ENCODE data around the gene IFT43. TPM values are rescaled to one million over a fixed set of nuclear protein-coding genes. Genes with fewer than 3 reads are reported as not detected.

Gene IFT43
- total RNA-seq, 4 donors from 2014 or later: 24.5 to 412 (median 31.2) TPM

- TF ChIP-seq CTCF (IDR thresholded peaks at IDR 0.05) (no peak), POLR2AphosphoS5 (IDR thresholded peaks at IDR 0.05) (peak in 1 of 3 donors; percentile 51), EP300 (IDR thresholded peaks at IDR 0.05; ENCODE audit: low read depth) (no peak)
- peak; percentile 23 for DNase-seq
- H3K4me1 ChIP-seq: peaks cover 0 to 10% (median 2%) of the 10 kb centered on the region in 4 donors
- intact Hi-C loops (cut with DNase I; ENCODE audit: low total_unique reads): no loop called here
- 74 to 83% methylated on average over 5 to 17 of the region's 17 CpGs for WGBS, 2 donors (ENCODE audit: low coverage in 1 of 2)
- peaks cover 0 to 2% (median 0%) of the 10 kb centered on the region in 4 donors for H3K36me3 ChIP-seq
- no peak overlapping the region for H3K4me3 ChIP-seq
- in situ Hi-C loops (cut with MboI; ENCODE audit: low pct_ligation_motif_present in 1 of 4, low pct_unique_long_range_greater_than_20kb in 1 of 4, low sequenced_read_pairs in 3 of 4): no loop called here
- H3K9me3 ChIP-seq: no peaks in the 10 kb centered on the region
- H3K27ac ChIP-seq: peak overlapping the region; percentile 55 to 79 (median 72)
- H3K27me3 ChIP-seq: no peaks in the 10 kb centered on the region
These were observed 9.9 kb downstream of the IFT43 start for GRCh38 chr14:75995372-75996041.

- Histone ChIP-seq H3K4me1 (peaks cover 0 to 10% (median 2%) of the 10 kb centered on the region in 4 donors), H3K36me3 (peaks cover 0 to 6% (median 3%) of the 10 kb centered on the region in 4 donors), H3K4me3 (no peak overlapping the region), H3K9me3 (no peaks in the 10 kb centered on the region), H3K27me3 (no peaks in the 10 kb centered on the region), H3K27ac (peak overlapping the region in 3 of 4 donors; percentile 70 to 79 (median 74))
- 55 to 60% methylated on average over 1 of the region's 1 CpG for WGBS, 2 donors (ENCODE audit: low coverage in 1 of 2)
- in situ Hi-C loops (cut with MboI; ENCODE audit: low pct_ligation_motif_present in 1 of 4, low pct_unique_long_range_greater_than_20kb in 1 of 4, low sequenced_read_pairs in 3 of 4) (no loop called here), intact Hi-C loops (cut with DNase I; ENCODE audit: low total_unique reads) (no loop called here)
- TF ChIP-seq CTCF (IDR thresholded peaks at IDR 0.05) (no peak), POLR2AphosphoS5 (IDR thresholded peaks at IDR 0.05) (no peak), POLR2A (IDR thresholded peaks at IDR 0.05) (no peak), EP300 (IDR thresholded peaks at IDR 0.05; ENCODE audit: low read depth) (no peak)
- no peak for DNase-seq
These were observed 10.9 kb downstream of the IFT43 start for GRCh38 chr14:75996488-75996887.

GRCh38 chr14:75999511-76000190, 14.1 kb downstream of the IFT43 start:
- in situ Hi-C loops (cut with MboI; ENCODE audit: low pct_ligation_motif_present in 1 of 4, low pct_unique_long_range_greater_than_20kb in 1 of 4, low sequenced_read_pairs in 3 of 4) (no loop called here), intact Hi-C loops (cut with DNase I; ENCODE audit: low total_unique reads) (no loop called here)
- no peak overlapping the region for H3K27ac ChIP-seq
- no peaks in the 10 kb centered on the region for H3K27me3 ChIP-seq
- TF ChIP-seq POLR2AphosphoS5 (IDR thresholded peaks at IDR 0.05) (no peak), CTCF (IDR thresholded peaks at IDR 0.05) (no peak), POLR2A (IDR thresholded peaks at IDR 0.05) (no peak)
- no peak for DNase-seq
- H3K9me3 ChIP-seq: peaks cover under 1 to 4% of the 10 kb centered on the region in 2 donors
- peaks cover 0 to 18% (median 3%) of the 10 kb centered on the region in 4 donors for H3K36me3 ChIP-seq
- H3K4me3 ChIP-seq: no peak overlapping the region
- peaks cover 0 to 7% (median 0%) of the 10 kb centered on the region in 4 donors for H3K4me1 ChIP-seq
- 85 to 88% methylated on average over 5 to 6 of the region's 6 CpGs for WGBS, 2 donors (ENCODE audit: low coverage in 1 of 2)

GRCh38 chr14:76002383-76002782, 16.8 kb downstream of the IFT43 start:
- in situ Hi-C loops (cut with MboI; ENCODE audit: low pct_ligation_motif_present in 1 of 4, low pct_unique_long_range_greater_than_20kb in 1 of 4, low sequenced_read_pairs in 3 of 4) (no loop called here), intact Hi-C loops (cut with DNase I; ENCODE audit: low total_unique reads) (no loop called here)
- H3K4me3 ChIP-seq: no peak overlapping the region
- no peaks in the 10 kb centered on the region for H3K4me1 ChIP-seq
- H3K27me3 ChIP-seq: no peaks in the 10 kb centered on the region
- H3K36me3 ChIP-seq: peaks cover 0 to 41% (median 9%) of the 10 kb centered on the region in 4 donors
- WGBS, 2 donors (ENCODE audit: low coverage in 1 of 2): 50 to 80% methylated on average over 1 of the region's 1 CpG
- no peak overlapping the region for H3K27ac ChIP-seq
- H3K9me3 ChIP-seq: peaks cover 5 to 8% of the 10 kb centered on the region in 2 donors
- no peak for DNase-seq
- TF ChIP-seq POLR2A (IDR thresholded peaks at IDR 0.05) (no peak), EP300 (IDR thresholded peaks at IDR 0.05; ENCODE audit: low read depth) (no peak), POLR2AphosphoS5 (IDR thresholded peaks at IDR 0.05) (no peak), CTCF (IDR thresholded peaks at IDR 0.05) (no peak)

Measured in transverse colon (tissue), 4 donors.